Thoracic aorta (tissue), 2 donors: ENCODE results near the gene SUOX. TPM values are rescaled to one million over a fixed set of nuclear protein-coding genes. Genes with fewer than 3 reads are reported as not detected.
"Not testable (repeated sequence)": the region's sequence is repeated elsewhere in the genome, so short reads cannot be mapped to it uniquely, and the experiment has no call there.

Experiments
- ATAC-seq: fragments of 150-250 bp; one replicate; pipeline ENCODE4 v1.8.0; 2017; ENCODE audit warnings: low read depth; ENCODE audit not compliant: insufficient number of reproducible peaks, low FRiP score
- DNase-seq: peaks from one replicate; pipeline ENCODE4 v3.0.0-alpha.2; 2020; ENCODE audit warnings: low spot score
- H3K27ac ChIP-seq, 2 donors: fragments of 200-600 bp; sonication (generic); 1 replicate in 1 of 2; 2 replicates in 1 of 2; pipeline ENCODE4 v1.5.1; 2016; ENCODE audit warnings: mild to moderate bottlenecking in 2 of 2, moderate library complexity in 2 of 2
- H3K27me3 ChIP-seq: fragments of 200-600 bp; sonication (generic); replicated peaks from 2 replicates; pipeline ENCODE4 v1.6.0; 2016; ENCODE audit warnings: mild to moderate bottlenecking; ENCODE audit not compliant: insufficient read depth
- H3K36me3 ChIP-seq: fragments of 200-600 bp; sonication (generic); one replicate; pipeline ENCODE4 v1.5.1; 2016
- H3K4me1 ChIP-seq, 2 donors: fragments of 200-600 bp; sonication (generic); 1 replicate in 1 of 2; 2 replicates in 1 of 2; pipeline versions ENCODE4 v1.5.1 to v1.6.0; 2016; ENCODE audit warnings: low read depth in 2 of 2, mild to moderate bottlenecking in 1 of 2; ENCODE audit not compliant: control insufficient read depth in 1 of 2
- H3K4me3 ChIP-seq: fragments of 200-600 bp; sonication (generic); 2 replicates; pipeline ENCODE4 v1.5.1; 2016; ENCODE audit warnings: mild to moderate bottlenecking
- H3K9me3 ChIP-seq: fragments of 200-600 bp; sonication (generic); 2 replicates; pipeline ENCODE4 v1.5.1; 2016
- total RNA-seq, 2 donors: library from RNA; depleted of rRNA; stranded (reverse); fragments of >200 nt; gene quantifications; one replicate each; pipeline versions ENCODE4 v1.1.0 to v1.2.3, GENCODE V29; 2016
- TF ChIP-seq, protein P1 (sequence below): fragments of 200-600 bp; sonication (generic); IDR thresholded peaks from one replicate; pipeline ENCODE4 v1.5.1; 2019; ENCODE audit warnings: antibody characterized with exemption

SUOX gene
- total RNA-seq, 2 donors from 2014 or later: 17.6 to 20.6 TPM

DNA sequence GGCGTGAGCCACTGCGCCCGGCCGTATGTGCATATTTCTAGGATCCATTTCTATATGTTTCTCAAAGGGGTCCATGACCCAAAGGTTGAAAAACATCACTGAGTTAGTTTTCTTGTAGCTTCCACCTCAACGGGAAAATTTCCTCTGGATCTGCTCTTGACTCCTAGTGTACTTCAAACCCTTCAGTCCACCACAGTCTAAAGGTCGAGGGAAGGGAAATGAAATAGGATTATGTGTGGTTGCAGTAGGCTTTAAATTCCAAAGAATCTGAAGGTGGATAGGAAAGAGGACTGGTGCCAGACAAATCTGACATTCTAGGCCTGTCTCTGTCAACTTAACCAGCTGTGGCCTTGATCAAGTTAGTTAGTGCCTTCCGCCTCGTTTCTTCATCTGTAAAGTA lies 1.7 kb upstream of the SUOX start:
- peaks cover 0 to 11% of the 10 kb centered on the region in 2 donors for H3K4me1 ChIP-seq
- TF ChIP-seq, protein P1, sequence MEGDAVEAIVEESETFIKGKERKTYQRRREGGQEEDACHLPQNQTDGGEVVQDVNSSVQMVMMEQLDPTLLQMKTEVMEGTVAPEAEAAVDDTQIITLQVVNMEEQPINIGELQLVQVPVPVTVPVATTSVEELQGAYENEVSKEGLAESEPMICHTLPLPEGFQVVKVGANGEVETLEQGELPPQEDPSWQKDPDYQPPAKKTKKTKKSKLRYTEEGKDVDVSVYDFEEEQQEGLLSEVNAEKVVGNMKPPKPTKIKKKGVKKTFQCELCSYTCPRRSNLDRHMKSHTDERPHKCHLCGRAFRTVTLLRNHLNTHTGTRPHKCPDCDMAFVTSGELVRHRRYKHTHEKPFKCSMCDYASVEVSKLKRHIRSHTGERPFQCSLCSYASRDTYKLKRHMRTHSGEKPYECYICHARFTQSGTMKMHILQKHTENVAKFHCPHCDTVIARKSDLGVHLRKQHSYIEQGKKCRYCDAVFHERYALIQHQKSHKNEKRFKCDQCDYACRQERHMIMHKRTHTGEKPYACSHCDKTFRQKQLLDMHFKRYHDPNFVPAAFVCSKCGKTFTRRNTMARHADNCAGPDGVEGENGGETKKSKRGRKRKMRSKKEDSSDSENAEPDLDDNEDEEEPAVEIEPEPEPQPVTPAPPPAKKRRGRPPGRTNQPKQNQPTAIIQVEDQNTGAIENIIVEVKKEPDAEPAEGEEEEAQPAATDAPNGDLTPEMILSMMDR: no peak
- H3K27me3 ChIP-seq: no peaks in the 10 kb centered on the region
- no peak overlapping the region for H3K27ac ChIP-seq
- DNase-seq (no peak), ATAC-seq (no peak)
- no peaks in the 10 kb centered on the region for H3K9me3 ChIP-seq
- H3K36me3 ChIP-seq: peaks cover 37% of the 10 kb centered on the region
- no peak overlapping the region for H3K4me3 ChIP-seq

DNA sequence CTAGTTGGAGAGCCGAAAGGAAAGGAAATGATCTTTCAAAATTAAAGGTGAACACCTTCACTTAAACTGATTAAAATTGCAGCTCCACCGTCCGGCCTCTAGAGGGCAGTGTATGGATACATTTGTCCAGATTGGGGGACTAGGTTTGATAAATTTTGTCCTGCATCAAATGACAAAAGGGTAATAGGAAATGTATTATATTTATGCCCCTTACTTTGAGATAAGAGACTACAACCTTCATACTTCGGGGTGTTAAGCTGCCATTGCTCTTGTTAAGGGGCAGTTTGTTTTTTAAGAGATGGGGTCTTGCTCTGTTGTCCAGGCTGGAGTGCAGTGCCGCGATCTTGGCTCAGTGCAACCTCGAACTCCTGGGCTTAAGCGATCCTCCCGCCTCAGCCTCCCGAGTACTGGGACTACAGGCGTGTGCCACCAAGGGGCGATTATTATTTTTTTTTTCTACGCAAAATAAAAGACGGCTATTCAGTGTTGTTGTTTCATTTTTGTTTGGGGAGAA lies 818 bp upstream of the SUOX start:
- H3K27ac ChIP-seq: peak overlapping the region; percentile 48 to 62
- TF ChIP-seq, protein P1: peak; percentile 83
- H3K4me1 ChIP-seq: peaks cover 0 to 11% of the 10 kb centered on the region in 2 donors
- DNase-seq (peak; percentile 25), ATAC-seq (no peak)
- no peaks in the 10 kb centered on the region for H3K27me3 ChIP-seq
- peak overlapping the region; percentile 77 for H3K4me3 ChIP-seq
- H3K36me3 ChIP-seq: peaks cover 28% of the 10 kb centered on the region
- no peaks in the 10 kb centered on the region for H3K9me3 ChIP-seq

DNA sequence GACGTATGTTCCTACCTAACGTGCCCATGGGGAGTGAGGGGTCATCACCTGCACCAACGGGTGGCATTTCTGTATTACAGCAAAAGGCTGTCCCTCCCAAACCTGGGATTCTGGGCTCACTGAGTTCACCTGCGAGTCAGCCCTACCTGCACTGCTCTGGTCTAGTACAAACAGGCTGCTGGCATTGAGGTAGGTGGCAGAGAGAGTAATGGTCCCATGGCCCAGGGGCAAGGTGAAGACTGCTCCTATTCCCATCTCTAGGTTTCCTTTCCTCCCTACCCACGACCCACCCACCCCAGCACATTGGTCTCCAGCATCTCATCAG lies 421 bp downstream of the SUOX start:
- Histone ChIP-seq H3K4me3 (peak overlapping the region; percentile 77), H3K4me1 (peaks cover 0 to 11% of the 10 kb centered on the region in 2 donors), H3K9me3 (no peaks in the 10 kb centered on the region), H3K27me3 (no peaks in the 10 kb centered on the region), H3K27ac (peak overlapping the region; percentile 62 to 74), H3K36me3 (peaks cover 15% of the 10 kb centered on the region)
- ATAC-seq (no peak), DNase-seq (no peak)
- TF ChIP-seq, protein P1: no peak

DNA sequence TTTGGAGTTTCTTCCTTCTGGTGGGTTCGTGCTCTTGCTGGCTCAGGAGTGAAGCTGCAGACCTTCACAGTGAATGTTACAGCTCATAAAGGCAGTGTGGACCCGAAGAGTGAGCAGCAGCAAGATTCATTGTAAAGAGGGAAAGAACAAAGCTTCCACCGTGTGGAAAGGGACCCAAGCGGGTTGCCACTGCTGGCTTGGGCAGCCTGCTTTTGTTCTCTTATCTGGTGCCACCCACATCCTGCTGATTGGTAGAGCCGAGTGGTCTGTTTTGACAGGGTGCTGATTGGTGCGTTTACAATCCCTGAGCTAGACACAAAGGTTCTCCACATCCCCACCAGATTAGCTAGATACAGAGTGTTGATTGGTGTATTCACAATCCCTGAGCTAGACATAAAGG lies 2.4 kb downstream of the SUOX start:
- not testable (repeated sequence) for H3K4me3 ChIP-seq, H3K9me3 ChIP-seq, DNase-seq, H3K27ac ChIP-seq, H3K27me3 ChIP-seq, ATAC-seq, H3K36me3 ChIP-seq
- peaks cover 0 to 11% of the 10 kb centered on the region in 2 donors for H3K4me1 ChIP-seq

DNA sequence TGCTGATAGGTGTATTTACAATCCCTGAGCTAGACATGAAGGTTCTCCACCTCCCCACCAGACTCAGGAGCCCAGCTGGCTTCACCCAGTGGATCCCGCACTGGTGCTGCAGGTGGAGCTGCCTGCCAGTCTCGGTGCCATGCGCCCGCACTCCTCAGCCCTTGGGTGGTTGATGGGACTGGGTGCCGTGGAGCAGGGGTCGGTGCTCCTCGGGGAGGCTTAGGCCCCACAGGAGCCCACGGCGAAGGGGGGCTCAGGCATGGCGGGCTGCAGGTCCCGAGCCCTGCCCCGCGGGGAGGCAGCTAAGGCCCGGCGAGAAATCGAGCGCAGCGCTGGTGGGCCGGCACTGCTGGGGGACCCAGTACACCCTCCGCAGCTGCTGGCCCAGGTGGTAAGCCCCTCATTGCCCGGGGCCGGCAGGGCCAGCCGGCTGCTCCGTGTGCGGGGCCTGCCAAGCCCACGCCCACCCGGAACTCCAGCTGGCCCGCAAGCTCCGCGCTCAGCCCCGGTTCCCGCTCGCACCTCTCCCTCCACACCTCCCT lies 3.0 kb downstream of the SUOX start:
- not testable (repeated sequence) for DNase-seq, ATAC-seq, H3K4me3 ChIP-seq, H3K27me3 ChIP-seq, H3K36me3 ChIP-seq, H3K27ac ChIP-seq, H3K9me3 ChIP-seq
- peaks cover 0 to 11% of the 10 kb centered on the region in 2 donors for H3K4me1 ChIP-seq

DNA sequence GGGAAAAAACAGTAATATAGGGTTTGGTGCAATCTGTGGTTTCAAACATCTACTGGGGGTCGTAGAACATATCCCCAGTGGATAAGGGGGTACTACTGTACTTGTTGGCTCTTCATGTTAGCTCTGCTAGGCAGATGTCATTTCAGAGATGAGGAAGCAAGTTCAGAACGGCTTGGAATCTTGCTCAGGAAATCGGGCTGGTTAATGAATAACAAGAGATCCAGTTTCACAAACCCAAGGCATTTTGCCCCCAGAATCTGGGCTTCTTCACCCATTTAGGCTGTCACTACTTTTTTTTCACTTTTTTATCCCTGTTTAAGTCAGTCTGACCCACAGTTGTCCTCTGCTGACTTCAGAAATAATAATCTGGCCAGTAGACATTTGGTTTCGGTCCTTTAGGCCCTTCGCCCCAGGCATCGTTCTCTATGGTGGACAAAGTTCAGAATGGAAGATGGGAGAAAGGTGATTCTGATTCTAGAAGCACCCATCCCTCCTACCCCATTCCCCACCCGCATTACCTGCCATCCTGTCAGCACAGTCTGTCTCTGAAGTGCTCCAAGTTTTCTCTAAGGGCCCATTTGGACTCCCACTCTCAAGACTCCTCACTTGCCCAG lies 4.5 kb downstream of the SUOX start:
- ATAC-seq (no peak), DNase-seq (no peak)
- Histone ChIP-seq H3K27ac (no peak overlapping the region), H3K27me3 (no peaks in the 10 kb centered on the region), H3K4me1 (peaks cover 0 to 11% of the 10 kb centered on the region in 2 donors), H3K4me3 (no peak overlapping the region), H3K36me3 (peaks cover 8% of the 10 kb centered on the region), H3K9me3 (no peaks in the 10 kb centered on the region)
- TF ChIP-seq, protein P1: no peak

DNA sequence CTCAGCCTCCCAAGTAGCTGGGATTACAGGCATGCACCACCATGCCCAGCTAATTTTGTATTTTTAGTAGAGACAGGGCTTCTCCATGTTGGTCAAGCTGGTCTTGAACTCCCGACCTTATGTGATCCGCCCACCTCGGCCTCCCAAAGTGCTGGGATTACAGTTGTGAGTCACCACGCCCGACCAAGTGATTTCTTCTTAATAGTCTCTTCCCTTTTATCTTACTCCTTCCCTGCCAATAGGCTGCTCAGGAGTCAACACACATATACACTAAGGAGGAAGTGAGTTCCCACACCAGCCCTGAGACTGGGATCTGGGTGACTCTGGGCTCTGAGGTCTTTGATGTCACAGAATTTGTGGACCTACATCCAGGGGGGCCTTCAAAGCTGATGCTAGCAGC lies 6.3 kb downstream of the SUOX start:
- H3K4me1 ChIP-seq, H3K27me3 ChIP-seq, H3K36me3 ChIP-seq, H3K4me3 ChIP-seq, H3K27ac ChIP-seq, DNase-seq, H3K9me3 ChIP-seq, ATAC-seq: not testable (repeated sequence)
